Esophagus muscularis mucosa (tissue), 4 donors: ENCODE data around the gene TSC2. TPM values are rescaled to one million over a fixed set of nuclear protein-coding genes. Genes with fewer than 3 reads are reported as not detected.
A peak's percentile ranks its signal among the peaks of the same experiment; 100 is the strongest.
"Not testable (repeated sequence)": the region's sequence is repeated elsewhere in the genome, so short reads cannot be mapped to it uniquely, and the experiment has no call there.

Experiments used
- DNase-seq: peaks from one replicate; pipeline ENCODE4 v3.0.0-alpha.2; 2017; ENCODE audit errors: extremely low spot score
- H3K27ac ChIP-seq, 4 donors: fragments of 200-600 bp; sonication (generic); replicated peaks in 1 of 4; 1 replicate in 3 of 4; 2 replicates in 1 of 4; pipeline ENCODE4 v1.5.1; 2016 to 2019; ENCODE audit warnings: mild to moderate bottlenecking in 1 of 4
- H3K27me3 ChIP-seq, 4 donors: fragments of 200-600 bp; sonication (generic); one replicate each; pipeline versions ENCODE4 v1.5.1 to v1.6.0; 2016 to 2019
- H3K36me3 ChIP-seq, 4 donors: fragments of 200-600 bp; sonication (generic); one replicate each; pipeline ENCODE4 v1.5.1; 2016 to 2019
- H3K4me1 ChIP-seq, 4 donors: fragments of 200-600 bp; sonication (generic); one replicate each; pipeline ENCODE4 v1.5.1; 2016 to 2019
- H3K4me3 ChIP-seq, 4 donors: fragments of 200-600 bp; sonication (generic); 1 replicate in 2 of 4; 2 replicates in 2 of 4; pipeline ENCODE4 v1.5.1; 2016 to 2019; ENCODE audit warnings: mild to moderate bottlenecking in 4 of 4, moderate library complexity in 1 of 4
- H3K9me3 ChIP-seq, 4 donors: fragments of 200-600 bp; sonication (generic); 1 replicate in 3 of 4; 2 replicates in 1 of 4; pipeline ENCODE4 v1.5.1; 2016 to 2019
- EP300 ChIP-seq: sonication (generic); formaldehyde crosslinking; IDR thresholded peaks from one replicate; pipeline ENCODE4 v1.6.1; 2017; ENCODE audit warnings: antibody characterized with exemption
- POLR2AphosphoS5 ChIP-seq, 2 donors: sonication (generic); formaldehyde crosslinking; IDR thresholded peaks; one replicate each; pipeline ENCODE4 v1.6.1; 2017; ENCODE audit warnings: antibody characterized with exemption in 2 of 2
- WGBS: methylation state at CpG from one replicate; pipeline ENCODE4 v1.1.5; 2018; 5-methylcytosine and 5-hydroxymethylcytosine counted together
- intact Hi-C: fragments of 100-400 bp; cut with DNase I; formaldehyde crosslinking; loops from one replicate; pipeline ENCODE4 v1.15.1; 2023
- small RNA-seq, 3 donors: library from RNA; depleted of rRNA; stranded (forward); fragments of <200 nt; gene quantifications; one replicate each; pipeline ENCODE3, GENCODE V24; 2016
- total RNA-seq, 4 donors: library from RNA; depleted of rRNA; stranded (reverse); fragments of >200 nt; gene quantifications; one replicate each; pipeline versions ENCODE4 v1.1.0 to v1.2.1, GENCODE V29; 2016

The TSC2 gene
- total RNA-seq, 4 donors from 2014 or later: 41.3 to 71.7 (median 52.0) TPM

GRCh38 chr16:2126928-2127556, 79.3 kb downstream of the TSC2 start:
- H3K27me3 ChIP-seq, intact Hi-C loops, DNase-seq, H3K9me3 ChIP-seq, H3K36me3 ChIP-seq: not testable (repeated sequence)
- 50% methylated on average over 23 of the region's 31 CpGs for WGBS
- TF ChIP-seq POLR2AphosphoS5 (IDR thresholded peaks at IDR 0.05) (peak in 1 of 2 donors; percentile 23), EP300 (peak; percentile 30)
- Histone ChIP-seq H3K4me1 (peaks cover 67 to 96% (median 94%) of the 10 kb centered on the region in 4 donors), H3K4me3 (peak overlapping the region; percentile 44 to 61 (median 50)), H3K27ac (peak overlapping the region; percentile 96 to 98 (median 97))

GRCh38 chr16:2127630-2128280, 80.0 kb downstream of the TSC2 start:
- Histone ChIP-seq H3K4me3 (peak overlapping the region in 2 of 4 donors; percentile 44 to 50), H3K27ac (peak overlapping the region; percentile 96 to 98 (median 97)), H3K4me1 (peaks cover 61 to 96% (median 92%) of the 10 kb centered on the region in 4 donors)
- WGBS: no CpG with 5 or more reads among the region's 3 CpGs
- TF ChIP-seq POLR2AphosphoS5 (IDR thresholded peaks at IDR 0.05): peak; percentile 28 to 74
- H3K27me3 ChIP-seq, DNase-seq, H3K9me3 ChIP-seq, intact Hi-C loops, H3K36me3 ChIP-seq: not testable (repeated sequence)

- H3K9me3 ChIP-seq, DNase-seq, intact Hi-C loops, H3K4me3 ChIP-seq, H3K36me3 ChIP-seq, H3K27me3 ChIP-seq: not testable (repeated sequence)
- peak overlapping the region; percentile 75 to 84 (median 82) for H3K27ac ChIP-seq
- peaks cover 52 to 91% (median 84%) of the 10 kb centered on the region in 4 donors for H3K4me1 ChIP-seq
- WGBS: 43% methylated on average over 9 of the region's 11 CpGs
Observed at GRCh38 chr16:2129251-2129650, 81.5 kb downstream of the TSC2 start.

GRCh38 chr16:2129890-2130447, 82.2 kb downstream of the TSC2 start:
- Histone ChIP-seq H3K27ac (peak overlapping the region; percentile 69 to 84 (median 82)), H3K4me1 (peaks cover 44 to 84% (median 76%) of the 10 kb centered on the region in 4 donors), H3K4me3 (peak overlapping the region in 2 of 4 donors; percentile 22 to 30)
- DNase-seq, H3K36me3 ChIP-seq, H3K9me3 ChIP-seq, H3K27me3 ChIP-seq, intact Hi-C loops: not testable (repeated sequence)
- WGBS: 31% methylated on average over 19 of the region's 22 CpGs

- H3K9me3 ChIP-seq, H3K36me3 ChIP-seq, intact Hi-C loops, H3K27me3 ChIP-seq, DNase-seq: not testable (repeated sequence)
- H3K4me3 ChIP-seq: peak overlapping the region; percentile 39 to 52 (median 42)
- whole genome bisulfite sequencing: no CpG with 5 or more reads among the region's 12 CpGs
- peaks cover 15 to 56% (median 49%) of the 10 kb centered on the region in 4 donors for H3K4me1 ChIP-seq
- peak overlapping the region; percentile 76 to 84 (median 83) for H3K27ac ChIP-seq
Observed at GRCh38 chr16:2133797-2134196, 86.0 kb downstream of the TSC2 start.

GRCh38 chr16:2135071-2135470, 87.3 kb downstream of the TSC2 start:
- WGBS: 5% methylated on average over 6 of the region's 42 CpGs
- DNase-seq: not testable (repeated sequence)

GRCh38 chr16:2135770-2136490, 88.1 kb downstream of the TSC2 start, which contains the start of gene PKD1:
PKD1 (minus strand) TSS chr16:2135898; CDS start chr16:2135689, 209 bp downstream.
- Histone ChIP-seq H3K4me3 (peak within 1 kb of the TSS; percentile 58 to 71 (median 64)), H3K27ac (peak within 1 kb of the TSS; percentile 86 to 91 (median 86)), H3K4me1 (peaks cover 12 to 42% (median 37%) of the 10 kb centered on the region in 4 donors)
- H3K9me3 ChIP-seq, DNase-seq, intact Hi-C loops, H3K36me3 ChIP-seq, H3K27me3 ChIP-seq: not testable (repeated sequence)
- peak; percentile 62 to 85 for TF ChIP-seq POLR2AphosphoS5 (IDR thresholded peaks at IDR 0.05)
- under 1% methylated on average over 14 of the region's 81 CpGs for WGBS

More at GRCh38 chr16:2135071-2135470, 87.3 kb downstream of the TSC2 start:
- H3K36me3 ChIP-seq, intact Hi-C loops, H3K9me3 ChIP-seq, H3K27me3 ChIP-seq: not testable (repeated sequence)
- peaks cover 12 to 43% (median 39%) of the 10 kb centered on the region in 4 donors for H3K4me1 ChIP-seq
- H3K27ac ChIP-seq: peak overlapping the region; percentile 86 to 91 (median 86)
- H3K4me3 ChIP-seq: peak overlapping the region; percentile 58 to 71 (median 64)

Small RNA genes lying within 50 kb of the gene (small RNA-seq; reads per million reads assigned to genes)
- gene MIR1225 (1.3 to 8.3 (median 4.7) reads per million in 3 donors), gene MIR3180-5 (0 reads per million in 3 donors), gene MIR4516 (0 reads per million in 3 donors), gene RF00019 (0 reads per million in 3 donors), gene RN7SL219P (0 reads per million in 3 donors)

Other genes with a start within 250 kb of the TSC2 start
- 100 to 1,000 TPM; 148 to 264 (median 180) TPM for gene HAGH, start 221.2 kb upstream of the TSC2 start, total RNA-seq
- gene FAHD1, start 220.8 kb upstream of the TSC2 start, total RNA-seq: 10 to 100 TPM; 20.4 to 43.2 (median 39.5) TPM
- not detected for gene MEIOB, start 175.8 kb upstream of the TSC2 start, total RNA-seq
- gene HS3ST6, start 129.6 kb upstream of the TSC2 start, total RNA-seq: not detected
- gene MSRB1, start 104.8 kb upstream of the TSC2 start, total RNA-seq: 10 to 100 TPM; 46.0 to 78.7 (median 53.1) TPM
- not detected for gene RPL3L, start 93.3 kb upstream of the TSC2 start, total RNA-seq
- gene NDUFB10, start 88.4 kb upstream of the TSC2 start, total RNA-seq: 100 to 1,000 TPM; 249 to 381 (median 295) TPM
- gene RPS2, start 83.2 kb upstream of the TSC2 start, total RNA-seq: 1,000 to 10,000 TPM; 1,144 to 2,342 (median 1,414) TPM
- gene RNF151, start 81.1 kb upstream of the TSC2 start, total RNA-seq: not detected
- 10 to 100 TPM; 27.0 to 42.9 (median 36.9) TPM for gene TBL3, start 75.9 kb upstream of the TSC2 start, total RNA-seq
- gene NOXO1, start 66.5 kb upstream of the TSC2 start, total RNA-seq: under 1 TPM in 1 of 4 donors, not detected in 3; 0.52 TPM
- 10 to 100 TPM; 14.1 to 38.5 (median 23.7) TPM for gene GFER, start 63.8 kb upstream of the TSC2 start, total RNA-seq
- 1 to 10 TPM; 2.1 to 5.6 (median 3.3) TPM for gene SYNGR3, start 58.0 kb upstream of the TSC2 start, total RNA-seq
- 10 to 100 TPM; 23.3 to 46.5 (median 34.9) TPM for gene ZNF598, start 38.2 kb upstream of the TSC2 start, total RNA-seq
- not detected for gene NPW, start 28.2 kb upstream of the TSC2 start, total RNA-seq
- 100 to 1,000 TPM in 2 of 4 donors, 10 to 100 TPM in 2; 45.3 to 130 (median 88.3) TPM for gene NHERF2, start 21.1 kb upstream of the TSC2 start, total RNA-seq
- 10 to 100 TPM; 11.8 to 25.2 (median 18.9) TPM for gene NTHL1, start 151 bp upstream of the TSC2 start, total RNA-seq
- gene PKD1, start 87.9 kb downstream of the TSC2 start, total RNA-seq: 100 to 1,000 TPM; 297 to 459 (median 366) TPM
- gene RAB26, start 100.6 kb downstream of the TSC2 start, total RNA-seq: not detected
- 10 to 100 TPM; 42.6 to 64.5 (median 54.3) TPM for gene TRAF7, start 107.8 kb downstream of the TSC2 start, total RNA-seq
- gene CASKIN1, start 148.6 kb downstream of the TSC2 start, total RNA-seq: under 1 TPM; under 0.01 to 0.32 (median 0.09) TPM
- gene MLST8, start 157.5 kb downstream of the TSC2 start, total RNA-seq: 10 to 100 TPM; 23.7 to 62.8 (median 36.3) TPM
- 1 to 10 TPM; 1.2 to 6.8 (median 5.7) TPM for gene BRICD5, start 162.9 kb downstream of the TSC2 start, total RNA-seq
- gene PGP, start 166.9 kb downstream of the TSC2 start, total RNA-seq: 10 to 100 TPM in 3 of 4 donors, 1 to 10 TPM in 1; 8.9 to 20.0 (median 13.7) TPM
- 10 to 100 TPM; 19.1 to 39.7 (median 28.5) TPM for gene E4F1, start 175.6 kb downstream of the TSC2 start, total RNA-seq
- gene DNASE1L2, start 188.5 kb downstream of the TSC2 start, total RNA-seq: under 1 TPM; 0.50 to 0.86 (median 0.67) TPM
- 100 to 1,000 TPM in 1 of 4 donors, 10 to 100 TPM in 3; 51.9 to 115 (median 86.6) TPM for gene ECI1, start 203.6 kb downstream of the TSC2 start, total RNA-seq
- 100 to 1,000 TPM; 114 to 179 (median 151) TPM for gene RNPS1, start 220.1 kb downstream of the TSC2 start, total RNA-seq